Measurements from ENCODE around the gene CBLL1. TPM values are rescaled to one million over a fixed set of nuclear protein-coding genes. Genes with fewer than 3 reads are reported as not detected.

Gene CBLL1
- total and polyA plus RNA-seq, 10 of the 15 experiments (the other 5 are each of a cell fraction or from before 2014, with no cell fraction given), result 7.2 to 40.1 (median 23.4) TPM

GRCh38 chr7:107715531-107715930 is 28.4 kb upstream of the CBLL1 start:
- H3K9ac ChIP-seq (ENCODE audit: control insufficient read depth, insufficient read depth, low read length), result no peak overlapping the region

More at GRCh38 chr7:107715531-107715930, 28.4 kb upstream of the CBLL1 start:
- POLR2A ChIA-PET, result no interaction called here
- Histone ChIP-seq H3K4me2 (ENCODE audit: control insufficient read depth, insufficient read depth) (no peak overlapping the region), H3K27ac (ENCODE audit: control insufficient read depth, insufficient read depth) (no peak overlapping the region), H3K27me3 (replicated peaks in 1 of 2; ENCODE audit: control insufficient read depth in 2 of 2, insufficient read depth in 2 of 2, low read length in 1 of 2) (no peaks in the 10 kb centered on the region), H3K4me1 (ENCODE audit: control insufficient read depth, insufficient read depth, low read length) (no peaks in the 10 kb centered on the region), H4K20me1 (ENCODE audit: control insufficient read depth, insufficient read depth) (no peaks in the 10 kb centered on the region), H2AFZ (ENCODE audit: control insufficient read depth, low read depth, low read length) (no peak overlapping the region), H3K4me3 (no peak overlapping the region), H3K36me3 (ENCODE audit: control insufficient read depth in 2 of 2, insufficient read depth in 2 of 2, low read length in 1 of 2) (no peaks in the 10 kb centered on the region), H3K79me2 (ENCODE audit: control insufficient read depth, insufficient read depth, low read length) (no peaks in the 10 kb centered on the region), H3K9me3 (replicated peaks; ENCODE audit: control insufficient read depth, insufficient read depth, low read length) (no peaks in the 10 kb centered on the region)
- DNase-seq (ENCODE audit: low read depth, low spot score) (no peak), ATAC-seq (no peak), FAIRE-seq (no peak)
- intact Hi-C loops (cut with micrococcal nuclease; ENCODE audit: unreplicated experiment), result no loop called here
- SMC1A ChIA-PET (ENCODE audit: uncharacterized antibody, unreplicated experiment), result no interaction called here
- WGBS (ENCODE audit: insufficient coverage, insufficient replicate concordance, low lambda C conversion rate, missing lambda C conversion rate), result 49% methylated on average over 6 of the region's 6 CpGs
- no TSS peak for BruUV-seq (replicated peaks)
- RAD21 ChIA-PET (ENCODE audit: unreplicated experiment), result no interaction called here
- in situ Hi-C loops (cut with MboI), result no loop called here
- TF ChIP-seq ZNF274 (IDR thresholded peaks at IDR 0.05; ENCODE audit: insufficient read depth, insufficient read length), result no peak
- TF ChIP-seq, protein P1, sequence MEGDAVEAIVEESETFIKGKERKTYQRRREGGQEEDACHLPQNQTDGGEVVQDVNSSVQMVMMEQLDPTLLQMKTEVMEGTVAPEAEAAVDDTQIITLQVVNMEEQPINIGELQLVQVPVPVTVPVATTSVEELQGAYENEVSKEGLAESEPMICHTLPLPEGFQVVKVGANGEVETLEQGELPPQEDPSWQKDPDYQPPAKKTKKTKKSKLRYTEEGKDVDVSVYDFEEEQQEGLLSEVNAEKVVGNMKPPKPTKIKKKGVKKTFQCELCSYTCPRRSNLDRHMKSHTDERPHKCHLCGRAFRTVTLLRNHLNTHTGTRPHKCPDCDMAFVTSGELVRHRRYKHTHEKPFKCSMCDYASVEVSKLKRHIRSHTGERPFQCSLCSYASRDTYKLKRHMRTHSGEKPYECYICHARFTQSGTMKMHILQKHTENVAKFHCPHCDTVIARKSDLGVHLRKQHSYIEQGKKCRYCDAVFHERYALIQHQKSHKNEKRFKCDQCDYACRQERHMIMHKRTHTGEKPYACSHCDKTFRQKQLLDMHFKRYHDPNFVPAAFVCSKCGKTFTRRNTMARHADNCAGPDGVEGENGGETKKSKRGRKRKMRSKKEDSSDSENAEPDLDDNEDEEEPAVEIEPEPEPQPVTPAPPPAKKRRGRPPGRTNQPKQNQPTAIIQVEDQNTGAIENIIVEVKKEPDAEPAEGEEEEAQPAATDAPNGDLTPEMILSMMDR (IDR thresholded peaks at IDR 0.05 in 2 of 3, conservative IDR thresholded peaks at IDR 0.05 in 1 of 3; ENCODE audit: control insufficient read depth in 2 of 3, extremely low read depth in 1 of 3, insufficient read depth in 1 of 3, low read depth in 3 of 3, low read length in 3 of 3), result no peak
- no peak for TF ChIP-seq YBX1 (IDR thresholded peaks at IDR 0.05)
- no peak for TF ChIP-seq IRF3 (IDR thresholded peaks at IDR 0.05)
- TF ChIP-seq RAD51 (IDR thresholded peaks at IDR 0.05), result no peak
- no peak for TF ChIP-seq NFYB (IDR thresholded peaks at IDR 0.05; ENCODE audit: insufficient read depth, low read depth, low read length)
- TF ChIP-seq LARP7 (IDR thresholded peaks at IDR 0.05), result no peak
- TF ChIP-seq, protein P2, sequence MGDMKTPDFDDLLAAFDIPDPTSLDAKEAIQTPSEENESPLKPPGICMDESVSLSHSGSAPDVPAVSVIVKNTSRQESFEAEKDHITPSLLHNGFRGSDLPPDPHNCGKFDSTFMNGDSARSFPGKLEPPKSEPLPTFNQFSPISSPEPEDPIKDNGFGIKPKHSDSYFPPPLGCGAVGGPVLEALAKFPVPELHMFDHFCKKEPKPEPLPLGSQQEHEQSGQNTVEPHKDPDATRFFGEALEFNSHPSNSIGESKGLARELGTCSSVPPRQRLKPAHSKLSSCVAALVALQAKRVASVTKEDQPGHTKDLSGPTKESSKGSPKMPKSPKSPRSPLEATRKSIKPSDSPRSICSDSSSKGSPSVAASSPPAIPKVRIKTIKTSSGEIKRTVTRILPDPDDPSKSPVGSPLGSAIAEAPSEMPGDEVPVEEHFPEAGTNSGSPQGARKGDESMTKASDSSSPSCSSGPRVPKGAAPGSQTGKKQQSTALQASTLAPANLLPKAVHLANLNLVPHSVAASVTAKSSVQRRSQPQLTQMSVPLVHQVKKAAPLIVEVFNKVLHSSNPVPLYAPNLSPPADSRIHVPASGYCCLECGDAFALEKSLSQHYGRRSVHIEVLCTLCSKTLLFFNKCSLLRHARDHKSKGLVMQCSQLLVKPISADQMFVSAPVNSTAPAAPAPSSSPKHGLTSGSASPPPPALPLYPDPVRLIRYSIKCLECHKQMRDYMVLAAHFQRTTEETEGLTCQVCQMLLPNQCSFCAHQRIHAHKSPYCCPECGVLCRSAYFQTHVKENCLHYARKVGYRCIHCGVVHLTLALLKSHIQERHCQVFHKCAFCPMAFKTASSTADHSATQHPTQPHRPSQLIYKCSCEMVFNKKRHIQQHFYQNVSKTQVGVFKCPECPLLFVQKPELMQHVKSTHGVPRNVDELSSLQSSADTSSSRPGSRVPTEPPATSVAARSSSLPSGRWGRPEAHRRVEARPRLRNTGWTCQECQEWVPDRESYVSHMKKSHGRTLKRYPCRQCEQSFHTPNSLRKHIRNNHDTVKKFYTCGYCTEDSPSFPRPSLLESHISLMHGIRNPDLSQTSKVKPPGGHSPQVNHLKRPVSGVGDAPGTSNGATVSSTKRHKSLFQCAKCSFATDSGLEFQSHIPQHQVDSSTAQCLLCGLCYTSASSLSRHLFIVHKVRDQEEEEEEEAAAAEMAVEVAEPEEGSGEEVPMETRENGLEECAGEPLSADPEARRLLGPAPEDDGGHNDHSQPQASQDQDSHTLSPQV (IDR thresholded peaks at IDR 0.05), result no peak
- no peak for TF ChIP-seq IRF5 (IDR thresholded peaks at IDR 0.05; ENCODE audit: borderline replicate concordance)
- TF ChIP-seq SUZ12 (IDR thresholded peaks at IDR 0.05; ENCODE audit: unreplicated experiment), result no peak
- TF ChIP-seq RUNX3 (IDR thresholded peaks at IDR 0.05; ENCODE audit: low read length), result no peak
- no peak for TF ChIP-seq ZNF207 (IDR thresholded peaks at IDR 0.05; ENCODE audit: borderline replicate concordance)
- no peak for TF ChIP-seq PML (IDR thresholded peaks at IDR 0.05; ENCODE audit: low read length)
- TF ChIP-seq SMAD5 (IDR thresholded peaks at IDR 0.05; ENCODE audit: low read depth), result no peak
- TF ChIP-seq CHD4 (IDR thresholded peaks at IDR 0.05), result no peak
- TF ChIP-seq BRCA1 (IDR thresholded peaks at IDR 0.05; ENCODE audit: low read depth, low read length), result no peak
- no peak for TF ChIP-seq WRNIP1 (IDR thresholded peaks at IDR 0.05; ENCODE audit: borderline replicate concordance, low read depth, low read length)
- TF ChIP-seq TCF3 (IDR thresholded peaks at IDR 0.05; ENCODE audit: borderline replicate concordance, insufficient read depth, low read depth, low read length), result no peak
- TF ChIP-seq ZBED1 (IDR thresholded peaks at IDR 0.05; ENCODE audit: borderline replicate concordance), result no peak
- no peak for TF ChIP-seq ZNF622 (IDR thresholded peaks at IDR 0.05)
- CTCF ChIA-PET, result no interaction called here
